Mucosa of gallbladder (tissue), 1 donor: Measurements from ENCODE around the gene SPTBN4. TPM values are rescaled to one million over a fixed set of nuclear protein-coding genes. Genes with fewer than 3 reads are reported as not detected.
"Not testable (repeated sequence)": the region's sequence is repeated elsewhere in the genome, so short reads cannot be mapped to it uniquely, and the experiment has no call there.

Experiments
- DNase-seq: peaks from one replicate; pipeline ENCODE4 v3.0.0-alpha.2; 2020; ENCODE audit warnings: low spot score
- total RNA-seq: library from RNA; stranded (reverse); gene quantifications from one replicate; pipeline ENCODE4 v1.2.1, GENCODE V29; 2021
- donor health status: DM: no; HTN: no; CAD: no.

SPTBN4 gene
- total RNA-seq, 1 donor from 2014 or later = 3.5 TPM

GRCh38 chr19:40585982-40586422 is 119.2 kb downstream of the SPTBN4 start:
- DNase-seq = no peak

- DNase-seq = no peak
These were observed 119.8 kb downstream of the SPTBN4 start for GRCh38 chr19:40586611-40587010.

- DNase-seq = no peak
These were observed 121.5 kb downstream of the SPTBN4 start for GRCh38 chr19:40588110-40588854.

- DNase-seq = no peak
These were observed 122.2 kb downstream of the SPTBN4 start for GRCh38 chr19:40588926-40589569.

- no peak for DNase-seq
These were observed 123.0 kb downstream of the SPTBN4 start for GRCh38 chr19:40589591-40590429.

GRCh38 chr19:40590464-40591265 is 123.9 kb downstream of the SPTBN4 start:
- no peak for DNase-seq

GRCh38 chr19:40591724-40592123 is 124.9 kb downstream of the SPTBN4 start:
- DNase-seq = not testable (repeated sequence)

GRCh38 chr19:40592170-40592569 is 125.4 kb downstream of the SPTBN4 start:
- no peak for DNase-seq

- DNase-seq = no peak
These were observed 127.5 kb downstream of the SPTBN4 start for GRCh38 chr19:40594255-40594654.

- no peak for DNase-seq
These were observed 127.9 kb downstream of the SPTBN4 start for GRCh38 chr19:40594657-40595091.

GRCh38 chr19:40596608-40597328 is 130.0 kb downstream of the SPTBN4 start:
- DNase-seq = no peak

GRCh38 chr19:40597329-40597838 is 130.6 kb downstream of the SPTBN4 start:
- DNase-seq = no peak

GRCh38 chr19:40598121-40598917 is 131.5 kb downstream of the SPTBN4 start:
- peak; percentile 88 for DNase-seq

GRCh38 chr19:40598918-40599307 is 132.1 kb downstream of the SPTBN4 start:
- DNase-seq = no peak

- no peak for DNase-seq
These were observed 132.6 kb downstream of the SPTBN4 start for GRCh38 chr19:40599331-40599901.

- DNase-seq = no peak
These were observed 133.2 kb downstream of the SPTBN4 start for GRCh38 chr19:40599902-40600569.

GRCh38 chr19:40600570-40601133 is 133.9 kb downstream of the SPTBN4 start:
- DNase-seq = no peak
